IMR-90 (cell line): ENCODE measurements around the gene LZIC. TPM values are rescaled to one million over a fixed set of nuclear protein-coding genes. Genes with fewer than 3 reads are reported as not detected.

ENCODE experiments used
- ATAC-seq: fragments of 200-7000 bp; cut with Tn5 transposase; 2 replicates; pipeline ENCODE4 v1.9.1; 2020; ENCODE audit warnings: low read depth, mild to moderate bottlenecking, moderate library complexity
- BruUV-seq: library from RNA; stranded (reverse); fragments of 400-500 nt; replicated peaks from 2 replicates; lab custom pipeline; 2021; lab: Mats Ljungman, UMichigan
- CTCF ChIA-PET: fragments of 300-600 bp; formaldehyde crosslinking; extraction: SDS; loops from one replicate; lab custom pipeline; 2021; ENCODE audit warnings: antibody characterized with exemption; lab: Yijun Ruan, JAX
- POLR2A ChIA-PET: fragments of 300-600 bp; sonication (Branson Sonifier 250); formaldehyde crosslinking; loops from one replicate; lab custom pipeline; 2022; ENCODE audit warnings: antibody characterized with exemption; ENCODE audit not compliant: unreplicated experiment; lab: Charles Lee
- DNase-seq: peaks from one replicate; pipeline ENCODE4 v3.0.0; 2013
- H2AFZ ChIP-seq: replicated peaks from 2 replicates; pipeline ENCODE3; 2013; ENCODE audit warnings: low read length, mild to moderate bottlenecking; ENCODE audit not compliant: poor library complexity
- H2AK5ac ChIP-seq: 2 replicates; pipeline ENCODE4 v1.6.1; 2013; ENCODE audit warnings: low read depth, low read length, inconsistent platforms
- H2AK9ac ChIP-seq: replicated peaks from 2 replicates; pipeline ENCODE3; 2013; ENCODE audit warnings: mild to moderate bottlenecking, low read depth, low read length, moderate library complexity; ENCODE audit not compliant: poor library complexity
- H2BK120ac ChIP-seq: 2 replicates; pipeline ENCODE4 v1.6.1; 2013; ENCODE audit warnings: low read depth, low read length, inconsistent platforms
- H2BK15ac ChIP-seq: 3 replicates; pipeline ENCODE4 v1.6.1; 2013; ENCODE audit warnings: low read depth, low read length, inconsistent platforms
- H2BK20ac ChIP-seq: 2 replicates; pipeline ENCODE4 v1.6.1; 2013; ENCODE audit warnings: low read depth, mild to moderate bottlenecking, inconsistent platforms, low read length, moderate library complexity
- H2BK5ac ChIP-seq: 2 replicates; pipeline ENCODE4 v1.6.1; 2013; ENCODE audit warnings: mild to moderate bottlenecking, low read depth, low read length, inconsistent platforms; ENCODE audit not compliant: poor library complexity, severe bottlenecking
- H3K14ac ChIP-seq: replicated peaks from 2 replicates; pipeline ENCODE4 v1.6.1; 2013; ENCODE audit warnings: low read depth, low read length, inconsistent platforms
- H3K18ac ChIP-seq: 2 replicates; pipeline ENCODE4 v1.6.1; 2013; ENCODE audit warnings: low read depth, low read length, control low read depth
- H3K23ac ChIP-seq: 2 replicates; pipeline ENCODE4 v1.6.1; 2013; ENCODE audit warnings: low read depth, low read length, inconsistent platforms
- H3K27ac ChIP-seq: 2 replicates; pipeline ENCODE4 v1.5.1; 2013; ENCODE audit warnings: mild to moderate bottlenecking, control low read depth, low read length; ENCODE audit not compliant: insufficient read depth
- H3K27me3 ChIP-seq: 2 replicates; pipeline ENCODE4 v1.6.1; 2013; ENCODE audit warnings: low read length; ENCODE audit not compliant: control insufficient read depth, insufficient read depth
- H3K36me3 ChIP-seq: 2 replicates; pipeline ENCODE4 v1.6.1; 2013; ENCODE audit warnings: low read length, mixed read lengths; ENCODE audit not compliant: control insufficient read depth, insufficient read depth
- H3K4ac ChIP-seq: 2 replicates; pipeline ENCODE4 v1.6.1; 2013; ENCODE audit warnings: low read depth, low read length, inconsistent platforms
- H3K4me1 ChIP-seq: 2 replicates; pipeline ENCODE4 v1.6.1; 2013; ENCODE audit warnings: low read length, mixed read lengths; ENCODE audit not compliant: control insufficient read depth, insufficient read depth
- H3K4me2 ChIP-seq: 2 replicates; pipeline ENCODE4 v1.6.1; 2013; ENCODE audit warnings: low read depth, mild to moderate bottlenecking, control low read depth, low read length, moderate library complexity
- H3K4me3 ChIP-seq: 2 replicates; pipeline ENCODE4 v1.5.1; 2013; ENCODE audit warnings: low read depth, mild to moderate bottlenecking, control low read depth, low read length, moderate library complexity; ENCODE audit not compliant: insufficient read depth
- H3K56ac ChIP-seq: 2 replicates; pipeline ENCODE4 v1.6.1; 2013; ENCODE audit warnings: low read length, inconsistent platforms; ENCODE audit not compliant: insufficient read depth; ENCODE audit errors: extremely low read depth
- H3K79me1 ChIP-seq, 2 experiments: 2 replicates each; pipeline ENCODE4 v1.6.1; 2013; ENCODE audit warnings: low read length in 2 of 2, inconsistent platforms in 1 of 2, low read depth in 1 of 2
- H3K9ac ChIP-seq: 2 replicates; pipeline ENCODE4 v1.6.1; 2013; ENCODE audit warnings: low read depth, low read length, control low read depth
- H3K9me1 ChIP-seq: 2 replicates; pipeline ENCODE4 v1.6.1; 2013; ENCODE audit warnings: low read length, inconsistent platforms; ENCODE audit not compliant: insufficient read depth
- H3K9me3 ChIP-seq: 2 replicates; pipeline ENCODE4 v1.6.1; 2013; ENCODE audit warnings: low read length; ENCODE audit not compliant: control insufficient read depth, insufficient read depth
- H4K20me1 ChIP-seq: 2 replicates; pipeline ENCODE4 v1.6.1; 2013; ENCODE audit warnings: low read length, inconsistent platforms; ENCODE audit not compliant: insufficient read depth
- H4K5ac ChIP-seq: 2 replicates; pipeline ENCODE4 v1.6.1; 2013; ENCODE audit warnings: mild to moderate bottlenecking, low read depth, low read length, control low read depth
- H4K8ac ChIP-seq, 2 experiments: 2 replicates each; pipeline ENCODE4 v1.6.1; 2013; ENCODE audit warnings: low read depth in 2 of 2, low read length in 2 of 2, control low read depth in 1 of 2, inconsistent platforms in 1 of 2
- H4K91ac ChIP-seq: 2 replicates; pipeline ENCODE4 v1.6.1; 2013; ENCODE audit warnings: low read depth, low read length, inconsistent platforms; ENCODE audit not compliant: insufficient read depth
- BHLHE40 ChIP-seq: fragments of 150-350 bp; IDR thresholded peaks from 2 replicates; pipeline ENCODE4 v1.6.1; 2016; ENCODE audit warnings: mild to moderate bottlenecking, low read depth, low read length
- CTCF ChIP-seq: conservative IDR thresholded peaks from 2 replicates; pipeline ENCODE4 v1.5.1; 2012; ENCODE audit warnings: mild to moderate bottlenecking, low read depth, low read length, improper control_type of control experiment
- MAFK ChIP-seq: IDR thresholded peaks from 2 replicates; pipeline ENCODE4 v1.6.1; 2012; ENCODE audit warnings: low read depth, low read length, improper control_type of control experiment
- MXI1 ChIP-seq: IDR thresholded peaks from 2 replicates; pipeline ENCODE4 v1.6.1; 2012; ENCODE audit warnings: low read depth, mild to moderate bottlenecking, low read length, moderate library complexity, borderline replicate concordance
- RFX5 ChIP-seq: IDR thresholded peaks from 2 replicates; pipeline ENCODE4 v1.8.0; 2012; ENCODE audit warnings: low read depth, mild to moderate bottlenecking, low read length, moderate library complexity
- WGBS, 2 experiments: methylation state at CpG; one replicate each; pipeline versions ENCODE4 v1.1.5 to v1.1.7; 2013; ENCODE audit warnings: missing lambda C conversion rate in 2 of 2; ENCODE audit not compliant: insufficient read length in 1 of 2; ENCODE audit errors: extremely low coverage in 2 of 2; 5-methylcytosine and 5-hydroxymethylcytosine counted together
- dilution Hi-C: fragments of 300-500 bp; cut with HindIII; formaldehyde crosslinking; loops from one replicate; pipeline ENCODE4 v1.14.3; 2018; ENCODE audit warnings: low sequenced_read_pairs; ENCODE audit not compliant: unreplicated experiment
- in situ Hi-C: fragments of 300-500 bp; cut with MboI; formaldehyde crosslinking; loops from 3 replicates; pipeline ENCODE4 v1.14.3; 2019; ENCODE audit warnings: low sequenced_read_pairs, inconsistent platforms, mixed read lengths
- intact Hi-C: fragments of 100-400 bp; cut with micrococcal nuclease; formaldehyde crosslinking; loops from 2 replicates; pipeline ENCODE4 v1.10.0; 2022
- polyA plus RNA-seq, 3 experiments: library from polyadenylated mRNA; depleted of rRNA; stranded (reverse); fragments of >200 nt; gene quantifications; 2 replicates each; pipeline ENCODE4 v1.2.3, GENCODE V29; 2012; ENCODE audit warnings: low replicate concordance in 1 of 3
- total RNA-seq: library from RNA; depleted of rRNA; stranded (reverse); fragments of >200 nt; gene quantifications from 2 replicates; pipeline ENCODE4 v1.2.3, GENCODE V29; 2012

The LZIC gene
- total and polyA plus RNA-seq, 2 of the 4 experiments (the other 2 are of a cell fraction), result 11.6 to 19.0 TPM

- H2AK9ac ChIP-seq, result peak overlapping the region; percentile 39
- peak; percentile 50 for DNase-seq
- ATAC-seq, result 0 out of 2 replicates have a peak, but pooled peaks have one; percentile 2
- intact Hi-C loops (no loop called here), dilution Hi-C loops (no loop called here), in situ Hi-C loops (no loop called here)
- H2AK5ac ChIP-seq, result no peak overlapping the region
- peak overlapping the region; percentile 3 for H3K14ac ChIP-seq
- no peaks in the 10 kb centered on the region for H3K36me3 ChIP-seq
- no peaks in the 10 kb centered on the region; the same call in 1 of the 2 replicates for H4K20me1 ChIP-seq
- ChIA-PET POLR2A (interaction anchor here (0.5 kb wide), 1 partner anchor 46 kb away, joined by 4 read pairs; no protein-coding TSS in a partner anchor), CTCF (interaction anchor here (0.7 kb wide), 1 partner anchor 13 kb away, joined by 3 read pairs; no protein-coding TSS in a partner anchor)
- 0 out of 2 replicates have a peak overlapping the region, but pooled peaks have one; percentile 42 for H3K23ac ChIP-seq
- H3K79me1 ChIP-seq, result peaks cover 45 to 71% of the 10 kb centered on the region in 2 experiments
- peaks cover 16% of the 10 kb centered on the region for H3K9me1 ChIP-seq
- H4K8ac ChIP-seq, result no peak overlapping the region
- no peak overlapping the region for H3K4me3 ChIP-seq
- H3K4me1 ChIP-seq, result peaks cover 8% of the 10 kb centered on the region
- H3K9me3 ChIP-seq, result no peaks in the 10 kb centered on the region
- 93 to 100% methylated on average over 1 to 3 of the region's 4 CpGs for WGBS, 2 experiments
- no peak overlapping the region for H3K18ac ChIP-seq
- BruUV-seq, result no TSS peak
- H3K4me2 ChIP-seq, result no peak overlapping the region
- H2BK20ac ChIP-seq, result peak overlapping the region; percentile 16; the same call in 1 of the 2 replicates
- no peak overlapping the region for H2BK5ac ChIP-seq
- no peak overlapping the region for H3K27ac ChIP-seq
- H4K5ac ChIP-seq, result no peak overlapping the region
- no peak overlapping the region for H3K56ac ChIP-seq
- TF ChIP-seq CTCF (no peak), BHLHE40 (no peak), MAFK (0 out of 2 replicates have a peak, but pooled peaks have one; percentile 13), RFX5 (no peak), MXI1 (no peak)
- no peak overlapping the region for H2AFZ ChIP-seq
- no peak overlapping the region for H4K91ac ChIP-seq
- peak overlapping the region; percentile 24; the same call in 1 of the 2 replicates for H3K4ac ChIP-seq
- peak overlapping the region; percentile 34; the same call in 1 of the 3 replicates for H2BK15ac ChIP-seq
- no peak overlapping the region for H3K9ac ChIP-seq
- no peaks in the 10 kb centered on the region for H3K27me3 ChIP-seq
- no peak overlapping the region; the same call in 1 of the 2 replicates for H2BK120ac ChIP-seq
Measured at GRCh38 chr1:9905010-9905409, 38.2 kb downstream of the LZIC start.
